CD4-positive, alpha-beta T cell treated with Interferon gamma for 1 hour (primary cell): ENCODE data around the gene MROH7.

ENCODE experiments used
- DNase-seq: peaks from one replicate; pipeline ENCODE4 v3.0.0-alpha.2; 2020

Gene MROH7

GRCh38 chr1:54701066-54701465 is 59.5 kb downstream of the MROH7 start:
- DNase-seq: no peak

DNA sequence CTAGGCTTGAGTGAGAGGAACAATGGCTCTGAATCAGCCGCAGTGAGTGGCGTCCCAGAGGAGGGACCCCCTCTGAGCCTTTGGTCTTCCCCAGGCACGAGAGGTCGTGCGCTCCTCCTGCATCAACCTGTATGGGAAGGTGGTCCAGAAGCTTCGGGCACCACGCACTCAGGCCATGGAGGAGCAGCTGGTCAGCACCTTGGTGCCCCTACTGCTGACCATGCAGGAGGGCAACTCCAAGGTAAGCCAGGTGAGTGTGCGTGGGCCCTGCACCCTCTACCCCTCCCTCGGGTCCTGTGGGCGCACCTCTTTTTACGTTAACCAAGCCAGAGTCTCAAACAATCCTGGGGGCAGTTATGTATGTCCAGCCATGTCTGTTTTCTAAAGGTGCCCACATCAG is 60.4 kb downstream of the MROH7 start:
- no peak for DNase-seq

GRCh38 chr1:54703471-54703870 is 61.9 kb downstream of the MROH7 start:
- DNase-seq: no peak

DNA sequence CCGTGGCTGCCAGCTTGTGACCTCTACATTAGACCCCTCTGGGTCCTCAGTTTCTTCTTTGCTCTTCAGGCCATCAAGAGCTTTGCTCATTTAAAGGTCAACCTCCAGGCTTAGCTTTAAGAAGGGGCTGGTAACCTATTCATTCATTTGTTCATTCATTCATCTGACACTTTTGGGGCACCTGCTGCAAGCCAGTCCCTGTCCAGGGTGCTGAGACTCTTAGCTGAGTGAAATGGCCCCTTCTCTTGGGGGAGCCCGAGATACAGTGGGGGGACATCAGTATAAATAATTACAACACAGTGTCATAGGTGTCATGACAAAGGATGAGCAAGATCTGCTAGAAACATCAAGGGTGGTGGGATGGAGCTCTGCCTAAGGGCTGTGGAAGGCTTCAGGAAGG is 63.6 kb downstream of the MROH7 start:
- no peak for DNase-seq

DNA sequence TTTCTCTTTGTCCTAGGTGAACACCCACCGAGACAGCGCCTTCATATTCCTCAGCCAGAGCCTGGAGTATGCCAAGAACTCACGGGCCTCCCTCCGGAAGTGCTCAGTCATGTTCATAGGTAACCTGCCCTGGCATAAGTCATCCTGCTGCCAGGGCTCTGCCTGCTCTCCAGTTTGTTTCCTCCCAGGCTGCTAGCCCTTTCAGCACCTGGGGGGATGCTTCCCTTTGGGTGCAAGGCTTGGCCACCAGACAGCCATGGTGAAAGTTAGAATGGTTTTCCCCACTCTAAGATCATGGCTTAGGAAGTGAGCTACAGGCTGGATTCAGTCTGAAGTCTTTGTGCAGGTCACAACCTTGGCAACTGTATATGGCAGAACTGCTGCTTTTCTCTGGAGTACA is 64.8 kb downstream of the MROH7 start:
- no peak for DNase-seq

DNA sequence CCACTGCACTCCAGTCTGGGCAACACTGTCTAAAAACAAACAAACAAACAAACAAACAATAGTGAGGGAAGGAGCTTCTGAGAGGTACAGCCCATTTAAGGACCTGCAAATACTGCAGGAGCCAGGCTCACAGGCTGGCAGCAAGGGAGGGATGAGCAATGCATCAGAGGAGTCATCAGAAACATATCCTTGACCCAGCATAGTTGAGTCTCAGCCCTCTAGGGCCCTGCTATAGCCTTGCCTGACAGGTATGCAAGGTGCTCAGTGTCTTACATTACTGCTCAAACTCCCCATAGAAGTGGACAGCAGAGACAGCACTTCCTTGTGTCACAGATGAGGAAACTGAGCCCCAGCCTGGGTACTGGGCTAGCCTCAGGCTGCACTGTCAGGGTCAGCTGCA is 66.8 kb downstream of the MROH7 start:
- DNase-seq: no peak

DNA sequence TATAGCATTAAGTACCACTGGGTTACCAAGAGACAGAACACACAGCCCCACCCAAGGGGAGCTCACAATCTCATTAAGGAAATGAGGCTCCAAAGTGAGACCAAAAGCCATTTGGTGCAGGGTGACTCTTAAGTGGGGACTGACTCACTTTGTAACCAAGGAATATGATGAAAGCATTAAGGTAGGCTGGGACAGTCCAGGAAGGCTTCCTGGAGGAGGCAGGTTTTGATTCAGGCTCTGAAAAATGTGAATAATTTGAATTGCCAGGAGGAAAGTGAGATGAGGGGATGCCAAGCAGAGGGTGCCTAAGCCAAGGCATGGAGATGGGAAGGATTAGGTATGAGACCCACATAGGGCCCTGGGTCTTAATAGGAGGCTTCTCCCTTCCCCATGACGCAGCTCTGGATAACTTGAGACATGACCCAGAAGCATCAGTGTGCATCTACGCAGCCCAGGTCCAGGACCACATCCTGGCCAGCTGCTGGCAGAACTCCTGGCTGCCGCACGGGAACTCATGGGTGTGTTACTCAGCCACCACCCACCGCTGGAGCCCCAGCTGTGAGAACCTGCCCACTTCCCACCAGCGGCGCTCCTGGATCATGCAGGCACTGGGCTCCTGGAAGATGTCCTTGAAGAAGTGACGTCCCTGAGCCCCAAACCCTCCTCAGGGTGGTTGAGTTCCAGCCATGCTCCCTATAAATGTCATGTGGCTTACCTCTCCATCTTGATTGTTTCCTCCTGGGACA is 68.1 kb downstream of the MROH7 start:
- DNase-seq: no peak

- DNase-seq: no peak
Observed at GRCh38 chr1:54710434-54710833, 68.8 kb downstream of the MROH7 start.

- no peak for DNase-seq
Observed at GRCh38 chr1:54710841-54711240, 69.3 kb downstream of the MROH7 start.

GRCh38 chr1:54711536-54711935 is 70.0 kb downstream of the MROH7 start:
- no peak for DNase-seq

GRCh38 chr1:54714881-54715492 is 73.4 kb downstream of the MROH7 start:
- DNase-seq: no peak

DNA sequence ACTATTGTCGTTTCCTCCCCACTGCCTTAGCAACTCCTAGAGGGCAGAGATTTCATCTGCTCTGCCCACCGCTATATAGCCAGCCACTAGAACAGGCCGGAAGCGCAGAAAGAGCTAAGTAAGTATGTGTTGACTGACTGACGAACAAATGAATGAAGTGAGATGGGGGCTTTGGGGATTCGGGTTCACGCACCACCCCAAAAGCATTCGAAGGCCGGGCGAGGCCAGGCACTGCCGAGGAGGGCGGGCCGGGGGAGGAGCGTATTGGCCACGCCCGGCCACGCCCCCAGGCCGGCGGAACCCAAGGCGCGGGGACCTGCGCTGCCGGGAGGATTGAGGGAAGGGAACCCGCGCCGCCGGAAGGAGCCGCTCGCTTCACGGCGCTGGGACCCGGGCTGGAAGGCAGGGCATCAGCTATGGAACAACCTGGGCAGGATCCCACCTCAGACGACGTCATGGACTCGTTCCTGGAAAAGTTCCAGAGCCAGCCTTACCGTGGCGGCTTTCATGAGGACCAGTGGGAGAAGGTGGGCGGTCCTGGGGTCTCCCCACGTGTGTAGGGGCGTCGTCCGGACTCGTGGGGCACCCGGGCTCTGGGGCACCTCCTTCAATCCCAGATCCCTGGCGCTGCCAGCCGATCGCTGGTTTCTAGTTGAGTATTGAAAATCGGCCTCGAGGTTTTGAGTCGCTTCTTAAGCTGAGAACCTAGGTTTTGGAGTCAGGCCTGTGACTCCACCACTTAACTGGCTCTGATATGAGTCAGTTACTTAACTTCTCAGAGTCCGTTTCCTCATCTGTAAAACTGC is 74.1 kb downstream of the MROH7 start, which contains the start of gene TTC4:
Gene TTC4 (plus strand): TSS at position 369 of the 806 bp plus-strand sequence. CDS start 48 bp downstream, at position 417.
- DNase-seq: peak; percentile 78

DNA sequence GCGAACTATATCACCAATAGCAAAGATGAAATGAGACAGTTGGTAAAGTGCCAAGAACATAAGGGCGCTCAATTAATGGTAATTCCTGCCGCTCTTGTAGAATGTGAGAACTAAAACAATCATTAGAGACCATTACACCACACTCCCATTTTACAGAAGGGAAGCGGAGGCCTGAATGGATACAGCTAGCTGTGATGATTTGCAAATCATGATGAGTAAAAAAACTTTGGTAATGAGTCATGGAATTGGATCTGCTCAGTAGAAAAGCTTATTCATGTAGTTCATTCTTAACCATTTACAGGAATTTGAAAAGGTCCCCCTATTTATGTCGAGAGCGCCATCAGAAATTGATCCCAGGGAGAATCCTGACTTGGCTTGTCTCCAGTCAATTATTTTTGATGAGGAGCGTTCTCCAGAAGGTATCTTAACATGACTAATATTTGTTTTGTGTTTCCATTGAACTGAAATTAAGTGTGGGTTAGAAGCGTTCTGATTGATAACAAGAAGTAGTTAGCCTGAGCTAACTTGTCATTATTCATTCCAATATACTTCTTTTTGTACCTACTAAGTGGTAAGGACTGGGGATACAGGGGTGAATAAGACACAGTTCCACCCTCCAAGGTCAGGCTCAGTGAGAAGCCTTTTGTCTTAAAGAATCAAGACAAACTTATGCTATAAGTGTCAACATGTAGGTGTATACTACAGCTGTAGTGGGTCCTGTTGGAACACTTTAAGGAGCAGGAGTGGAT is 74.9 kb downstream of the MROH7 start:
- DNase-seq: no peak

DNA sequence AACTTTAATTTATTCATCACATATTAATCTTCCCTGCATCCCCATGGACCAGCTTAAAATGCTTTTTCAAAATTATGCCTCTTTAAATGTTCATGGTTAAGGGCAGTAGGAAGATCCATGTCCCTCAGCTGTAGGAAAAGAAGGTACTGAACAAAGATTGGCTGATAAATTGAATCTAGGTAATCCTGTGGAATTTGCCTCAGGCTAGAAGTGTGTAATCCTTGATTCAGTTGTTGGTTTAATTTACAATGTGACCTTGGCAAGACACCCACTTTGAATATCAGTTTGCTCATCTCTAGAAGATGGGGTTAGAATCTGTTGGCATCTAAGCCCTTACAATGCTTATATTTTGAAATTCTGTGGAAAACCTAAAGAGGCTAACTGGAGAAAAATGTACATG is 80.1 kb downstream of the MROH7 start:
- no peak for DNase-seq

GRCh38 chr1:54723985-54724384 is 82.4 kb downstream of the MROH7 start:
- no peak for DNase-seq

DNA sequence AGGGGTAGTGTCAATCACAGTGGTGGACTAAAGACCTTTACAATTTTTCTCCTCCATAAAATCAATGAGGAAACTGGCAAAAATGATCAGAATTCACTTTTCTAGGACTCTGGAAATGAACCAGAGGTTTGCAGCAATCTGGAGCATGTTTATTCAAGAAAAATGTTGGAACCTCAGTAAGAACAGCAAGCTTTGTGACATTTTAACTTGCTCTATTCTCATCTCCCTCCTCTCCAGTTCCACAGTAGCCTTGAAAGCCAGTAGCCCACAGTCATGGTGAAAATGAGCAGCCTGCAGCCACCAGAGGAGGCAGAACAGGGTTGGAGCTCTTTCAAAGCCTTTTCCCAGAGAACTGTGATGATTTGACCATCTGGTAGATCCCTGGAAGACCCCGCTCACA is 83.2 kb downstream of the MROH7 start:
- no peak for DNase-seq

DNA sequence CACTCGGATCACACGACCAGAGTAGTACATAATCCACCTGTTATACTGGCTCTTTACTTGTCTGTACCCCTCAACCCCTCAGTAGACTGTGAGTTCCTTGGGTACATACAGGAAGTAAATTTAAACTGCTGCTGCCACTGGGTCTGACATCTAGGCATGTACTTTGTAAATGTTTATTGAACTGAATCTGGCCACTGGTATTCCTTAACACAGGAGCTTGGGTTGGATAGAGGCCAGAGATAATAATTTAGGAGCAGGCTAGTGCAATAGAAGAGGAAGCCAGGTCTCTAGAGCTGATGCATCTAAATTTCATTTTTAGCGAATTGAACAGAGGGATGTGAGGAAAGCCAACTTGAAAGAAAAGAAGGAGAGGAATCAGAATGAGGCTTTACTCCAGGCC is 86.4 kb downstream of the MROH7 start:
- no peak for DNase-seq

- no peak for DNase-seq
Observed at GRCh38 chr1:54736685-54737084, 95.1 kb downstream of the MROH7 start.

DNA sequence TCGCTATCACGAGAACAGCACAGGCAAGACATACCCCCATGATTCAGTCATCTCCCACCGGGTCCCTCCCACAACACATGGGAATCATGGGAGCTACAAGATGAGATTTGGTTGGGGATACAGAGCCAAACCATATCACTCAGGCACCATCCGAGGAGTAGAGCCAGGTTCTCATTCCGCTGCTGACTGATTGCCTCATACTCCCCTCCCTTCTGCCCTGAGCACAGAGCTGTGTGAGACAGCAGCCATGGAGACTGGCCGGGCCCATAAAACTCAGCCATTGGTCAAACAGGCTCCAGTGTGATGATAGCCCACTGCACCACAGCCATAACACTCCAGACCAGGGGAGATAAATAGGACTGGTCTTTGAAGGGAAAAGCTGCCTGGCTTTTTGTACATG is 96.7 kb downstream of the MROH7 start:
- no peak for DNase-seq

DNA sequence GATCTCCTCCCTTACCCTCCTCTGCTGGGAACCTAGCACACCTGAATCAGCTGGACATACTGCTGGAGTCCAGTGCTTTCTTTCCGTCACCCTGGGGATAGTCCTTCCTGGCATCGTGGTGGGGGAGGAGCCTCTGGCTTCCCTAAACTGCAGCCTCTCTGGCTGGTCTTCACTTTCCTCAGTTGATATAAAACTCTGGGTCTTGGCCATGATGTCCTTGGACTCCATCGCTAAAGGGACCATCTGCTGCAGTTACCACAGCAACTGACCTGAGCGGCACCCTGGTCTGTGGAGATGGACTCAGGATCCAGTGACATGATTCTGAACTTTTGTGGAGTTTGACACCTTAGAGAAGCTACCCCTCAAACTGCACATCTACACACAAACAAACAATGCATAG is 99.9 kb downstream of the MROH7 start:
- no peak for DNase-seq

DNA sequence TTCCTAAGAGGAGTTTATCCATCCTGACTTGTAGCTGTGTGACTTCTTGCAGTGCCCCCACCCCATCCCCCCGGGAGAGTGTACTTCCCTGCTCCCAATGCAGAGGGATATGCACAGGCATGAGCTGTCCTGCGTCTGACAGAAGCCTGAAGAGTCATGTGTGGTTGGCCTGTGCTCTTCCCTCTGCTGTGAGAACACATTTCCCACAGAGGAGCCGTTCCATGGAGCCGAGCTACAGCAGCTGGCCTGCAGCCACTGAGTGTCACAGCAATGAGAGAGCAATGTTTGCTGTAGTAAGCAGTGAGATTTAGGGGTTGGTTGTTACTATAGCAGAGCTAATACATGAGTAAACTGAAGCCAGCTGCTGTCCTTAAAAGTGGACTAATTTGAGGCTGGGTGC is 100.7 kb downstream of the MROH7 start:
- no peak for DNase-seq

DNA sequence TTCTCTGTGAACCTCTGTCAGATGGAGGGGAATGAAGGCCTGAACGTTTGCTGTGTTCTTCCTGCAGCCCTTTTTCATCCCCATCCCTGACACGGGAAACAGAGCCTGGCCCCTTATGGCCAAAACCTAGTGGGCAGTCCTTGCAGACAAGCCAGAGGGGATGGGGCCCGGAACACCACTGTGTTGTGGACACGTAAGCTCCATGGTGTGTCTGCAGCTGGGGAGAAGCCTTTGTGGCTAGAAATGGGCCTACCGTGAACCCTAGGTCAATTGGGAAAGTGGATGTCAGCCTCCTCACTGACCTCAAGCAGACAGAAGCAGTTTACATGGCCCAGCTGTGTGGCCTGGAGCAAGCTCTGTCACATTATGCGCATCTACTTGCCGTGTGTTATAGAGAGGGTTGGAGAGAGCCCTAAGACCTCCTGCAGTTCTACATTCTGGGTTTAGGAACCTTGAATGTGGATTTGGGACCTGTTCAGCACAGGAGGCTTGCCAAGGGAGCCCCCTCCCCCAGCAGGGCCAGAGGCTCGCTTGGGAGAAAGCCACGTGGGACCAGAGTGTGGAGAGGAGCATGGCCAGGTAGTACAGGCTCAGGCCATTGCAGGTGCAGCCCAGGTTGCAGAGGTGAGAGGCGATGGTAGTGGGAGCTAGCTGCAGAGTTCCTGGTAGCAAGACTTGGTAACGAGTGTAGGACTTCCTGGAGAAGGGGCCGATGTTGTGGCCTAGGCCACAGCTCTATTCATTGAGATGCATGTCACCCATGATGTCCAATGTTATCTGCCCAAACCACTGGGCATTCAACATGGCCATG is 102.0 kb downstream of the MROH7 start:
- DNase-seq: no peak
